ENCODE measurements around the gene CRIP1.

DNA sequence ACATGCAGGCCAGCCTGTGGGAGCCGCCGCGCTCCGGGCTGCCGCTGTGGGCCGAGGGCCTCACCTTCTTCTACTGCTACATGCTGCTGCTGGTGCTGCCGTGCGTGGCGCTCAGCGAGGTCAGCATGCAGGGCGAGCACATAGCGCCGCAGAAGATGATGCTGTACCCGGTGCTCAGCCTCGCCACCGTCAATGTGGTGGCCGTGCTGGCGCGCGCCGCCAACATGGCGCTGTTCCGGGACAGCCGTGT is 42.6 kb downstream of the CRIP1 start:
- TF ChIP-seq, protein P1, sequence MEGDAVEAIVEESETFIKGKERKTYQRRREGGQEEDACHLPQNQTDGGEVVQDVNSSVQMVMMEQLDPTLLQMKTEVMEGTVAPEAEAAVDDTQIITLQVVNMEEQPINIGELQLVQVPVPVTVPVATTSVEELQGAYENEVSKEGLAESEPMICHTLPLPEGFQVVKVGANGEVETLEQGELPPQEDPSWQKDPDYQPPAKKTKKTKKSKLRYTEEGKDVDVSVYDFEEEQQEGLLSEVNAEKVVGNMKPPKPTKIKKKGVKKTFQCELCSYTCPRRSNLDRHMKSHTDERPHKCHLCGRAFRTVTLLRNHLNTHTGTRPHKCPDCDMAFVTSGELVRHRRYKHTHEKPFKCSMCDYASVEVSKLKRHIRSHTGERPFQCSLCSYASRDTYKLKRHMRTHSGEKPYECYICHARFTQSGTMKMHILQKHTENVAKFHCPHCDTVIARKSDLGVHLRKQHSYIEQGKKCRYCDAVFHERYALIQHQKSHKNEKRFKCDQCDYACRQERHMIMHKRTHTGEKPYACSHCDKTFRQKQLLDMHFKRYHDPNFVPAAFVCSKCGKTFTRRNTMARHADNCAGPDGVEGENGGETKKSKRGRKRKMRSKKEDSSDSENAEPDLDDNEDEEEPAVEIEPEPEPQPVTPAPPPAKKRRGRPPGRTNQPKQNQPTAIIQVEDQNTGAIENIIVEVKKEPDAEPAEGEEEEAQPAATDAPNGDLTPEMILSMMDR (IDR thresholded peaks at IDR 0.05; ENCODE audit: poor library complexity), result no peak
- TF ChIP-seq EZH2 (IDR thresholded peaks at IDR 0.05; ENCODE audit: borderline replicate concordance) (no peak), EZH2phosphoT487 (IDR thresholded peaks at IDR 0.05; ENCODE audit: low read depth, severe bottlenecking, unreplicated experiment) (no peak)
